HG03378 (cell line): ENCODE results near the gene SLC29A1.
A peak's percentile ranks its signal among the peaks of the same experiment; 100 is the strongest.
"Not testable (repeated sequence)": the region's sequence is repeated elsewhere in the genome, so short reads cannot be mapped to it uniquely, and the experiment has no call there.

Experiments
- ATAC-seq: cut with Tn5 transposase; IDR thresholded peaks from one replicate; pipeline ENCODE4 v1.9.1; 2021; ENCODE audit warnings: mild to moderate bottlenecking, moderate library complexity; ENCODE audit not compliant: unreplicated experiment

SLC29A1 gene

DNA sequence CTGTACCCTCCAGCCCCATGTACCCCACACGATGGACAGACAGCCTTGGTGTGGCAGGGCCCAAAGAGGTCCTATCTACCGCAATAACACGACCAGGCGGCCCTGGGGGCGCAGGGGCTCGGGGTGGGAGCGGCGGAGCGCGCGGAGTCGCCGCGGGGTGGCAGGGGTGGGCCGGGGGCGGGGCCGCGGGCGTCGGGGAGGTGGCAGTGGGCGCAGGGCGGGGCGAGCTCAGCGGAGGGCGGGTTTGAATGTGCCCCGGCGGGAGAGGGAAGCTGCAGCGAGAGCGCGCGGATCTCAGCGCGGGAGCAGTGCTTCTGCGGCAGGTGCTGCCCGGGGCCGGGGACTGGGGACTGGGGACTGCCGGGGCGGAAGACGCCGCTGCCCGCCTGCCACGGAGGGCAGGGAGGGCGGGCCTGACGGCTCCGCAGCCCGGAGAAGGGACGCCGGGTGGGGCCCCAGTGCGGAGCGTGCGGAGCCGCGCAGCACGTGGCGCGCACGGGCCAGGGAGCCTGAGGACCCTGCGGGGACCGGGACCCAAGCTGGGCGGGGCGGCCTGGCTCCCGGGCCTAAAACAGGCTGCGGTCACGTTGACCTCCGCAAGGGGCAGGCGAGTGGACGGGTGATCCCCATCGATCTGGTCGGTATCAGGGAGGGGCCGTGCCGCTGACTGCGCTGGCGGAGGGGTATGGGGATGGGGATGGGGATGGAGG lies at the start of gene SLC29A1:
TSS of gene SLC29A1 (plus strand) at position 277 of the 710 bp plus-strand sequence. CDS start 3,719 bp downstream, outside the sequence.
- peak; percentile 33 for ATAC-seq

DNA sequence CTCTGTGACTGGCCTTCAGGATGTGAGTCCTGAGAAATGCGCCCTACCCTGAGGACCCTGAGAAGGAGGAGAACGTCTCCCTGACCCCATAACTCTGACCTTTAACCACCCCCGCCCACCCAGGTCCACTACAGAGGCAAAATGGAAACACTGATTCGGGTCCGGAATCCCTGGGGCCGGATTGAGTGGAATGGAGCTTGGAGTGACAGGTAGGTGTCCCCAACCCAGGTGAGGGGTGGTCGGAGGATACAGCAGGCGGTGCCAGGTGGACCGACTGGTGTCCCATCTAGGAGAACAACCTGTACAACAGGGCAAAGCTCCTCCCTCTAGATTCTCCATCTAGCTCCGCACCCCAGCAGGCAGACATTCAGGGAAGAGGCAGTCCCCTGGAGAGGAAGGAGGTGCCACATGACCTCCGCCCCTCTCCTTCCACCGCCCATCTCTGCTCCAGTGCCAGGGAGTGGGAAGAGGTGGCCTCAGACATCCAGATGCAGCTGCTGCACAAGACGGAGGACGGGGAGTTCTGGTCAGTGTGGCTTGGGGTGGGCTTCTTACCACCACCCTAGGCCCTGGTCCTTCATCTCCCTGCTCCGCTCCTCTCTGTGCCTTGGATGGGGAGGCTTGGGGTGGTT lies 47.1 kb upstream of the SLC29A1 start:
- ATAC-seq = no peak

DNA sequence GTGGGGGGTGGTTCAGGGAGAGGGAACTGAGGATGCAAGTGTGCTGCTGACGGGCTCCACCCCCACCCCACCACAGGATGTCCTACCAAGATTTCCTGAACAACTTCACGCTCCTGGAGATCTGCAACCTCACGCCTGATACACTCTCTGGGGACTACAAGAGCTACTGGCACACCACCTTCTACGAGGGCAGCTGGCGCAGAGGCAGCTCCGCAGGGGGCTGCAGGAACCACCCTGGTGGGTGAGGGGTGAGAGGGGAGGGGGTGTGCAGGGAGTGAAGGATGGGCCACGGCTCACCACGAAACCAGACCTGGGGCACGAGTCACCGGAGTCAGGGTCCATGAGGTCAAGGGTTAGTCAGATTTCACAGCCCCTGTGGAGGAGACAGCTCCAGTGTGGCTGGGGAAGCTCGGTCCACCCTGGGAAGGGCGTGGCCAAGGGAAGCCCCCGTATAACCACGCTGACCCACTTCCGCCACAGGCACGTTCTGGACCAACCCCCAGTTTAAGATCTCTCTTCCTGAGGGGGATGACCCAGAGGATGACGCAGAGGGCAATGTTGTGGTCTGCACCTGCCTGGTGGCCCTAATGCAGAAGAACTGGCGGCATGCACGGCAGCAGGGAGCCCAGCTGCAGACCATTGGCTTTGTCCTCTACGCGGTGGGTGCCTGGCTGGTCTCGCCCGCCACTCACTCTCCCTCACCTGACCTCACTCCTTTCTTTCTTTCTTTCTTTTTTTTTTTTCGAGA lies 46.5 kb upstream of the SLC29A1 start:
- no peak for ATAC-seq

DNA sequence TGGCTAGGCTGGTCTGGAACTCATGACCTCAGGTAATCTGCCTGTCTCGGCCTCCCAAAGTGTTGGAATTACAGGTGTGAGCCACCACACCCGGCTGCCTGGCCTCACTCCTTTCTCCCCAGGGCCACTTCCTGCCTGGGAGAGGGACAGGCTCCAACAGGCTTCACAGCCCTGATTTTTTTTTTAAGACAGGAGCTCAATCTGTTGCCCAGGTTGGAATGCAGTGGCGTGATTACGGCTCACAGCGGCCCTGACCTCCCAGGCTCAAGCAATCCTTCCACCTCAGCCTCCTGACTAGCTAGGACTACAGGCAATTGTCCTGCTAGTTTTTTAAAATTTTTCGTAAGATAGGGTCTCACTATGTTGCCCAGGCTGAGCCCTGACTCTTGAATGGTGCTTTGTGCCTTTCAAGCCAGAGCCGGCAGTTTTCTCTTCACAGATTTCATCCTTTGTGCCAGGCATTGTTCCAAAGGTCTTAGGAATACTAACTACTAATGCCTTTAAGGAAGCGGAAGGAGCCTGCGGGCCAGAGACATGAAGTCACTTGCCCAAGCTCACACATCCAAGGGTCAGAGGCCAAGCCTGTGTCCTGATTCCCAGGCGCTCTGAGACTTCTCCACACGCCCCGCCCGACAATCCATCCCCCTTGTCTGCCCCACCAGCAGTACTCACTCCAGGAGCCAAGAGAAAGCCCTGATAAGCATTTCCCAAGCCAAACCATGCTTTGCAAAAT lies 45.5 kb upstream of the SLC29A1 start:
- no peak for ATAC-seq

DNA sequence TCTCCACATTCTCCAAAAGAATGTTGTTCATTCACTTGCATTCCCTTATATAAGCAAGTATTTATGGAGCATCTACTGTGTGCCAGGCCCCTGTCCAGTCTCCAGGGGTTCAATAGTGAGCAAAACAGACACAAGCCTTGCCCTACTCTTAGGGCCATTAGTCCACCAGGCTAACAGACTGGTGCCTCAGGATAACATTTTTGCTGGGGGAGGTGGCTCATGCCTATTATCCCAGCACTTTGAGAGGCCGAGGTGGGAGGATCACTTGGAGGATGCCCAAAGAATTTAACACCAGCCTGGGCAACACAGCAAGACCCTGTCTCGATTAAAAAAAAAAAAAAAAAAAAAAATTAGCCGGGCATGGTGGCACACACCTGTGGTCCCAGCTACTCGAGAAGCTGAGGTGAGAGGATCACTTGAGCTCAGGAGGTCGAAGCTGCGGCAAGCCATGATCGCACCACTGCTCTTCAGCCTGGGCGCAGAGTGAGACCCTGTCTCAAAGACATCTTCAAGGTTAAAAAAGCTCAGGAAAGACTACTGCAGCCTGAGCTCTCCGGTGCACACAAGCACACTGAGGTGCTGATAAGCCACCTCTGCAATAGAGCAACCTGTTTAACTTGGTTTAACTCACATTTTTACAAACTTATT lies 44.8 kb upstream of the SLC29A1 start:
- no peak for ATAC-seq

DNA sequence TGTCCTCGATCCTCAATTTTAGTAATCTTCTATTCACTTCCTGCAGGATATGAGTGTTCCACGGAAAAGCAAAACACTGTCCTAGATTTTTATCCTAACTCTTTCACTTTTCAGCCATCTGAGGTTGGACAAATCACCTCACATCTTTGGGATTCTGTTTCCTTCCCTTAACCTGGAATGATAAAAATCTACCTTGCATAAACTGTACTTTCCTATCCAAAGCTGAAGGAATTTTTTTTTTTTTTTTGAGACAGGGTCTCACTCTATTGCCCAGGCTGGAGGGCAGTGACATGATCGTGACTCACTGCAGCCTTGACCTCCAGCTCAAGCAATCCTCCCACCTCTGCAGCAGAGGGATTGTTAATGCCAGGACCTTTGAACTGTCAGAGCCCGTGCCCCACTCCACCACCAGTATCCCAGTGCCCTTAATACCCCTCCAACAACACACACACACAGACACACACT lies 44.3 kb upstream of the SLC29A1 start:
- ATAC-seq = no peak

DNA sequence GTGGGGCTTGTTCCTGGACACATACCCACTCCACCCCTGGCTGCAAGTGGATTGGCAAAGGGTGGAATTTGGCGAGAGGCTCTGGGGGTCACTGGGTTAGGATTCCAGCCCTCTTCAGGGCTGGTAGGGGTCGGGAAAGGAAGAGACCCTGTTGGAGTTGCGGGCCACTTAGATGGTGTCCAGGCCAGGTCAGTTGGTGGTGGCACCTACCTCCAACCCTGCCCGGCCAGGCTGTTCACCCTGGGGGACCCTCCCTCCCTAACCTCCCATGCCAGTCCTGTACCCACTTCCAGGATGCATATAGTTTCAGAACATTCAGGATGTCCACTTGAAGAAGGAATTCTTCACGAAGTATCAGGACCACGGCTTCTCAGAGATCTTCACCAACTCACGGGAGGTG lies 43.7 kb upstream of the SLC29A1 start:
- no peak for ATAC-seq

DNA sequence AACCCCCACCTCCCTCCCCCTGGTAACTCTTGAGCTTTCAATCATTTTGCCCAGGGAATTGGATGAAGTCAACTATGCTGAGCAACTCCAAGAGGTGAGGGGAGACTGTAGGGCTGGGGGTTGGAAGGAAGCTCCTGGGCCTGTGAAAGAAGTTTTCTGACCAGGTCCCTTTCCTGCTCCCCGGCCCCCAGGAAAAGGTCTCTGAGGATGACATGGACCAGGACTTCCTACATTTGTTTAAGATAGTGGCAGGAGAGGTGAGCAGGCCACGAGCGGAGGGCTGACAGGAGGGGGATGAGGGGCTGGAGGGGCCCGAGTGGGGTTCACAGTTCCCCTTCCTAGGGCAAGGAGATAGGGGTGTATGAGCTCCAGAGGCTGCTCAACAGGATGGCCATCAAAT lies 43.0 kb upstream of the SLC29A1 start:
- no peak for ATAC-seq

DNA sequence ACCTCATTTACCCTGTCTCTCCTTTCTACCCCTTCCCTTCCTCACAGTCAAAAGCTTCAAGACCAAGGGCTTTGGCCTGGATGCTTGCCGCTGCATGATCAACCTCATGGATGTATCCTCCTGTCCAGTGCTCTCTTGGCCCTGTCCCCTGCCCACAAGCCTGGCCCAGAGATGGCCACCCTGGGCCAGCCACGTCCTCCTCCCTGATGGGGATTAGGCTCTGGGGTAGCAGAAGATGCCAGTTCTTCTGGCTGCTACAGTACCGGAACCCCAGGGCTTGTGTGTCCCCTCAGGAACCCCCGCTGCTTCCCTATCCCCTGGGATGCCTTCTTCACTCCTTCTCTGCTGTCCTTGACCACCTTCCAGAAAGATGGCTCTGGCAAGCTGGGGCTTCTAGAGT lies 42.5 kb upstream of the SLC29A1 start:
- ATAC-seq = no peak

DNA sequence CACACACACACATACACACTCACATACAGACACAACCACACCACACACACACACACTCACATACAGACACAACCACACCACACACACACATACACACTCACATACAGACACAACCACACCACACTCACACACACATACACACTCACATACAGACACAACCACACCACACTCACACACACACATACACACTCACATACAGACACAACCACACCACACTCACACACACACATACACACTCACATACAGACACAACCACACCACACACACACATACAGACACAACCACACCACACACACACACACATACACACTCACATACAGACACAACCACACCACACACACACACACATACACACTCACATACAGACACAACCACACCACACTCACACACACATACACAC lies 41.6 kb upstream of the SLC29A1 start:
- not testable (repeated sequence) for ATAC-seq

DNA sequence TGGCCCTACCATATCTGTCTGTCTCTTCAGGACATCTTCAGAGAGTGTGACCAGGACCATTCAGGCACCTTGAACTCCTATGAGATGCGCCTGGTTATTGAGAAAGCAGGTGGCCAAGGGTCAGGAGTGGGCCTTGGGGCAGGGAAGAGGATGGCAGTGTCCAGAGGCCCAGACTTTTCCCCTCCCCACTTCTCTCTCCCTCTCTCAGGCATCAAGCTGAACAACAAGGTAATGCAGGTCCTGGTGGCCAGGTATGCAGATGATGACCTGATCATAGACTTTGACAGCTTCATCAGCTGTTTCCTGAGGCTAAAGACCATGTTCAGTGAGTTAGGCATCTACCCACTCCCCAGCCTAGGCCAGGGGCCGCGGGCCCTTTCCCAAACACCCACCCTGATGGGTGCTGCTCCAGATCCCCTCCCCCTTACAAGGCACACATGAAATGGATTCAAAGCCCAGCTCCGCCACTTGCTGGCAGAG lies 40.4 kb upstream of the SLC29A1 start:
- no peak for ATAC-seq

DNA sequence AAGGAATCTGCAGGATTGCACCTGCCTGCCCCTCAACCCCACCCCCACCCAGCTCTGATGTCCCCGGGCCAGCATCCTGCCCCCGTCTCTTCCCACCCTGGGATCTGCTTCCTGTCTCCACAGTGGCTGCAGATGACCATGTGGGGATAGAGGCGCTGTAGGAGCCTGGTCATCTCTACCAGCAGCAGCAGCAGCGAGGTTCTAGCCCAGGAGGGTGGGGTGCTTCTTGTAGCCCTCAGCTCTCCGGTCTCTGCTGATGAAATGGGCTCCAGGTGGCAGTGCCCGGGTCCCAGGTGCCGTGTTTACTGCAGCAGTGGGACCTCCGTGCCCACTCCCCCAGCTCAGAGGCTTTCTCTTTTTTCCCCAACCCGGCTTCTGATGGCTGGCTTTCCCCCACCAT lies 39.6 kb upstream of the SLC29A1 start:
- ATAC-seq = no peak

DNA sequence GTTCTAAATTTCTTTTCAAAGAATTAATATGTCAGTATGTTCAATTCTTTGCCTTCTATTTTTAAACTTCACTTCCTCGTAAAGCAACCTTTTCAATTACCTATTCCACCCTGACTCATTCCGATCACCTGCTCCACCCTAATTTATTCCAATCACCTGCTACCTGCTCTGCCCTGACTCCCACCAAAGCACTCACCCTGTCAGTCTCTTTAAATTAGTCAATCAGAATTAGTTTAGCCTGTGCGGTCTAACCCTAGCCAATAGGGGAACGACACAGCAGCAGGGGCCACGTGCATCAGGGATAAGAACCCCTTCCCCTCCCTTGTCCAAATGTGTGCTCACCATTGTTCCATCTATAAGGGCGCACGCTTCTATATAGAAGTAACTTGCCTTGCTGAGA lies 38.0 kb upstream of the SLC29A1 start:
- not testable (repeated sequence) for ATAC-seq

DNA sequence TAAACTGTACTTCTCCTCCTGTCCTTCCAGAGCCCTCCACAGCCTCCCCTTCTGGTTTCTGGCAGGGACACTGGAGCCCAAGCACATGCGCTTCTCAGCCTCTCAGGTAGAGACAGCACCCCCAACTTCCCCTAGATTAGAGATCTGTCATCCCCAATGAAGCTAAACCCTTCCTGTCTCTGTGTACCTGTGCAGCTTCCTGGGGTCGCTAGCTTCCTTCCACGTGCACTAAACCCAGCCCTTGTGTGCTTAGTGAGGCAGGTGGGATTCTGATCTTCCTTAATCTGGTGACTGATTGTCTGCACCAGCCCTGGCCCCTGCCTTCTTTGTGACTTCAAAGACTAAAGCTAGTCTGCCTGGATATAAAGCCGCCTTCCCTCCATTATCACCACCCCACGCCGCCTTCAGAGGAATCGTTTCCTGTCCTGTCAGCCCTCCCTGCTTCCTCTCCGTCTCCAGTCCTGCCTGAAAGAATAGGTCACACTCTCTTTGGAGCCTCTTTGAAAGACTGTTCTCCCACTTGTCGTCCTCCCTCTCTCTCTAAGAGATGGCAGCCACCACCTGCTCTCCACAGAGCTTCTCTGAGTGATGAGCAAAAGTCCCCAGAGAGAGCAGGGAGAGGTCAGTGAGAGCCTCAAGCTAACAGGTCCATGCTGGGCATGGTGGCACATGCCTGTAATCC lies 37.3 kb upstream of the SLC29A1 start:
- no peak for ATAC-seq

DNA sequence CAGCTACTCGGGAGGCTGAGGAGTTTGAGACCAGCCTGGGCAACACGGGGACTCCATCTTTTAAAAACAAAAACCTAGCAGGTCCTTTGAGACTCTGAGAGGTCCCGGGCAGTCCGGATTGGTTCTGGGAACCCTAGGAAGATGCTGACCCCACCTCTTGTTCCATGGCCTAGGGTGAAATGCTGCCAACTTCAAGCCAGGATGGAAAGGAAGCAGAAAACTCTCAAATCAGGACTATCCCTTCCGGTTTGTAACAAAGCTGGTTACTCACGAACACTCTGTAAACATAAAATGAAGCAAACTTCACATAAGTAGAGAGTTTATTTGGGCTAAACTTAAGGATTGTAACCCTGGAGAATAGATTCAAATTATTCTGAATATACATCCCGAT lies 36.8 kb upstream of the SLC29A1 start:
- no peak for ATAC-seq

DNA sequence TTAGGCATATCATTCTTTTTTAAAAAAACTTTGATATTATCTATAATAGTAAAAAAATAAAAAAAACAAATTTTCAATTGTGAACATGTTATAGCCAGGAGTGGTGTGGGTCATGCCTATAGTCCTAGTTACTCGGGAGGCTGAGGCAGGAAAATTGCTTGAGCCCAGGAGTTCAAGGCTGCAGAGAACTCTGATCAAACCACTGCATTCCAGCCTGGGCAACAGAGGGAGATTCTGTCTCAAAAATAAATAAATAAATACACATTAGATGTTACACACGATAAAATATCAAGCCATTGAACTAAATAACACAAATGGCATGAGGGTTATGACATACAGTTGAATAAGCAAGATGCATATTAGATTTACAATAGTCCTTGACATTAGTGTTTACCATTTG lies 34.6 kb upstream of the SLC29A1 start:
- ATAC-seq = no peak

DNA sequence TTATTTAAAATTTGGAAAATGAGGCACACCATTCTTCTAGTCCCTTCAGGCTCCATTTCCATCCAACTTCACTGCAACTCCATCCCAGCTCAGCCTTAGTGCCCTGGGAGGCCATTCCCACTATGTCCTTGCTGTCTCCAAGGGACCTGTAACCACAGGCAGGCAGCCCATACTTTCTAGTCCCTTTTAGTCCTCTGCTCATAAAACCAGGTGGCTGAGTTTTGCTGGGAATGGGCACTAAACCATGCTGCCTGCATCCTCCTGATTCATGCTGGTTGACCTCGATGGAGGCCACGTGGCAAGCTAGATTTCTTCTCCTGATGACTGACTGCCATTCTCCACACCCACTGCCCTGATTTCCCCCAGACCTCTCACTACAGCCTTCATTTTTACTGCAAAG lies 34.1 kb upstream of the SLC29A1 start:
- ATAC-seq = no peak

DNA sequence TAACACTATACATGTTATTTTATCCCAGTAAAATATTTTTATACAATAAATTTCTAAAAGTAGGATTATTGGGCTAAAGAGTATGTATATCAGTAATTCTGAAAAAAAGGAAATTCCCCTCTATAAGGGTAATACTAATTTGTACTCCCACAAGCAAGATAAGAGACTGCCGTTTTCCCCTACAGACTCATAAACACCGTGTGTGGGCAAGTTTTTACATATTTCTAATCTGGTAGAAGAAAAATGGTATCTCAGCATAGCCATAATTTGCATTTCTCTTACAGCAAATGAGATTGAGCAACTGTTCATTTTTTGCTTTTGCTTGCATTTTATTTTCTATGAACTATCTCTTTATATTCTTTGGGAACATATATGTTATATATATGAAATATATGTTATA lies 32.7 kb upstream of the SLC29A1 start:
- peak; percentile 76 for ATAC-seq

DNA sequence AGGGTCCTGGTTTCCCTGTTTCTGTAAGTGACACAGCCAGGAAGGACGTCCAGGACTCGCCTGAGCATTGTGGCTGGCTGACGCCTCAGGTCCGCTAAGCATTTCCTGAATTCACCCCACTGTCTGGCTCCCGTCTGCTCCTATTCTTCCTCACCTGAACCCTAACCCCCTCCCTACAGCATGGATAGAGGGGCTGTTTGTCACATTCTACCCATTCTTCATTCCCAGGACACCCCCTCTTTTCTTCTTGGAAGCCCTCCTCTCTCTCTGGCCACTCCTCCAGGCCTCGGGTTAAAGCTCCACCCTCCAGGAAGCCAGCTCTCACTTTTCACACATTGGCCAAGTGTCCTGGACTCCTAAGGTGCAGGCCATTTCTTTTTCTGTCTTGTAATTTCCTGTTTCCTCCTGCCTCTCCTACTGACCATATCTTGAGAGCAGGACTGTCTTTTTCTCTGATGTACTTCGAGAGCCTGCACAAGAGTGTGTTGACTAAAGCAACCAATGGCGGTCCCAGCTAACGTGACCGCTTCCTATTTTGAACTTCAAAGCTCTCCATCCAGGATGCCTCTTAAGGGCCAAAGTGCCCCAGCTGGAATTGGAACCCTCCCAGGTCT lies 30.9 kb upstream of the SLC29A1 start:
- ATAC-seq = no peak
